Mucosa of stomach (tissue), 1 donor: ENCODE measurements around the gene OR1L8.
"Not testable (repeated sequence)": the region's sequence is repeated elsewhere in the genome, so short reads cannot be mapped to it uniquely, and the experiment has no call there.

Source experiments
- H3K27me3 ChIP-seq: one replicate; pipeline ENCODE4 v1.7.0; 2013; ENCODE audit warnings: mild to moderate bottlenecking, low read length; ENCODE audit not compliant: control insufficient read depth, insufficient read depth
- H3K36me3 ChIP-seq: one replicate; pipeline ENCODE4 v1.7.0; 2013; ENCODE audit warnings: low read length; ENCODE audit not compliant: control insufficient read depth, insufficient read depth
- H3K4me1 ChIP-seq: one replicate; pipeline ENCODE4 v1.7.0; 2013; ENCODE audit warnings: mild to moderate bottlenecking, low read length; ENCODE audit not compliant: control insufficient read depth, insufficient read depth
- H3K4me3 ChIP-seq: one replicate; pipeline ENCODE4 v1.7.0; 2013; ENCODE audit warnings: low read length
- H3K9ac ChIP-seq: one replicate; pipeline ENCODE4 v1.7.0; 2013; ENCODE audit warnings: mild to moderate bottlenecking, low read length, moderate library complexity
- H3K9me3 ChIP-seq: one replicate; pipeline ENCODE4 v1.7.0; 2013; ENCODE audit warnings: mild to moderate bottlenecking, low read length, moderate library complexity; ENCODE audit not compliant: control insufficient read depth
- donor health status: Pancreatic carcinoma.

OR1L8 gene, protein sequence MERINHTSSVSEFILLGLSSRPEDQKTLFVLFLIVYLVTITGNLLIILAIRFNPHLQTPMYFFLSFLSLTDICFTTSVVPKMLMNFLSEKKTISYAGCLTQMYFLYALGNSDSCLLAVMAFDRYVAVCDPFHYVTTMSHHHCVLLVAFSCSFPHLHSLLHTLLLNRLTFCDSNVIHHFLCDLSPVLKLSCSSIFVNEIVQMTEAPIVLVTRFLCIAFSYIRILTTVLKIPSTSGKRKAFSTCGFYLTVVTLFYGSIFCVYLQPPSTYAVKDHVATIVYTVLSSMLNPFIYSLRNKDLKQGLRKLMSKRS

GRCh38 chr9:122583284-122583683, at the start of gene OR1L8:
TSS of gene OR1L8 (minus strand) at chr9:122583384. CDS start at chr9:122568477, 14,907 bp downstream.
- H3K36me3 ChIP-seq, H3K4me3 ChIP-seq, H3K9me3 ChIP-seq, H3K4me1 ChIP-seq, H3K27me3 ChIP-seq, H3K9ac ChIP-seq: not testable (repeated sequence)

DNA sequence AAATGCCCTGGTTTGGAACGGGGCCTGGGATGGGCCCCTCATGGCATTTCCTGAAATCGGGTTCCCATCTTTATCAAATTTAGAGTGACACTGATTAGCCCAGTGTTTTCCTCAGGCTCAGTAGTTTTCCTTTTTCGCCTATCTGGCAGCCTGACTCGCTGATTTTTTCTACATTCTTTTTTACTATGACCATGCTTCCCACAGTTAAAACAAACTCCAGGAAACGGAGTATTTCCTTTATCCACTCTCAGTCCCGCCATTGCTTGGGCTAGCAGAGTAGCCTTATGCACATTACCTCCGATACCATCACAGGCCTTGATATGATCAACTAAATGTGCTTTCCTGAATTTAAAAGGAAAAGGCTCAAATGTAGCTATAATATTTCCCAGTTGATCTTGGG, 36.8 kb upstream of the OR1L8 start:
- no peaks in the 10 kb centered on the region for H3K36me3 ChIP-seq
- no peak overlapping the region for H3K9ac ChIP-seq
- no peaks in the 10 kb centered on the region for H3K9me3 ChIP-seq
- H3K27me3 ChIP-seq = no peaks in the 10 kb centered on the region
- H3K4me1 ChIP-seq = no peaks in the 10 kb centered on the region
- H3K4me3 ChIP-seq = no peak overlapping the region

GRCh38 chr9:122614362-122614761, 31.2 kb upstream of the OR1L8 start, which contains the start of gene OR1Q1:
TSS of gene OR1Q1 (plus strand) at chr9:122614738. CDS start at chr9:122614738, 0 bp downstream.
- no peaks in the 10 kb centered on the region for H3K4me1 ChIP-seq
- H3K36me3 ChIP-seq = no peaks in the 10 kb centered on the region
- H3K4me3 ChIP-seq = no peak within 1 kb of the TSS
- H3K27me3 ChIP-seq = no peaks in the 10 kb centered on the region
- no peaks in the 10 kb centered on the region for H3K9me3 ChIP-seq
- H3K9ac ChIP-seq = no peak within 1 kb of the TSS

GRCh38 chr9:122609804-122610203, 26.6 kb upstream of the OR1L8 start:
- no peaks in the 10 kb centered on the region for H3K4me1 ChIP-seq
- no peaks in the 10 kb centered on the region for H3K36me3 ChIP-seq
- no peaks in the 10 kb centered on the region for H3K27me3 ChIP-seq

GRCh38 chr9:122606587-122606986, 23.4 kb upstream of the OR1L8 start:
- Histone ChIP-seq H3K27me3 (no peaks in the 10 kb centered on the region), H3K4me1 (no peaks in the 10 kb centered on the region), H3K9ac (no peak overlapping the region), H3K4me3 (no peak overlapping the region), H3K36me3 (no peaks in the 10 kb centered on the region), H3K9me3 (no peaks in the 10 kb centered on the region)

More at GRCh38 chr9:122609804-122610203, 26.6 kb upstream of the OR1L8 start:
- H3K9ac ChIP-seq = no peak overlapping the region
- no peak overlapping the region for H3K4me3 ChIP-seq
- H3K9me3 ChIP-seq = no peaks in the 10 kb centered on the region

GRCh38 chr9:122605691-122606090, 22.5 kb upstream of the OR1L8 start:
- no peaks in the 10 kb centered on the region for H3K36me3 ChIP-seq

GRCh38 chr9:122580360-122580759, 2.8 kb downstream of the OR1L8 start:
- no peak overlapping the region for H3K4me3 ChIP-seq
- no peaks in the 10 kb centered on the region for H3K4me1 ChIP-seq
- H3K36me3 ChIP-seq = no peaks in the 10 kb centered on the region
- H3K9me3 ChIP-seq = no peaks in the 10 kb centered on the region
- H3K9ac ChIP-seq = no peak overlapping the region
- H3K27me3 ChIP-seq = no peaks in the 10 kb centered on the region

More at GRCh38 chr9:122605691-122606090, 22.5 kb upstream of the OR1L8 start:
- Histone ChIP-seq H3K4me1 (no peaks in the 10 kb centered on the region), H3K9ac (no peak overlapping the region), H3K4me3 (no peak overlapping the region), H3K9me3 (no peaks in the 10 kb centered on the region), H3K27me3 (no peaks in the 10 kb centered on the region)

DNA sequence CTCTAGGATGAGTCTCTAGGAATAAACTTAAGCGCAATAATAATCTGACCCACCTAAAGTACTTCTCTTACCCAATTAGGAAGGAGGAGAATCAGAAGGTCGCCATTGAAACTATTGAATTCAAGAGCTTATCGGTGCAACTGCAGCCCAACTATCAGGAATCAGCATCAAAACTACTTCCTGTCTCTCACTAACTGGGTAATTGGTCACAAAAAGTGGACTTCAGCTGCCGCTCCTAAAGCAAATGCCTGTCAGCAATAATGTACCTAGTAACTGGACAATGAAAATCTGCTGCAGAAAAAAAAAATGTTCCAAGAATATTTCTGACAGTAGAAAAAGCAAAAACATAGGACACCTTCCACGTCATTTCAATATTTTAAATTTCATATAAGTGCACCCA, 3.3 kb downstream of the OR1L8 start:
- Histone ChIP-seq H3K9me3 (no peaks in the 10 kb centered on the region), H3K36me3 (no peaks in the 10 kb centered on the region), H3K4me3 (no peak overlapping the region), H3K27me3 (no peaks in the 10 kb centered on the region), H3K4me1 (no peaks in the 10 kb centered on the region), H3K9ac (no peak overlapping the region)

DNA sequence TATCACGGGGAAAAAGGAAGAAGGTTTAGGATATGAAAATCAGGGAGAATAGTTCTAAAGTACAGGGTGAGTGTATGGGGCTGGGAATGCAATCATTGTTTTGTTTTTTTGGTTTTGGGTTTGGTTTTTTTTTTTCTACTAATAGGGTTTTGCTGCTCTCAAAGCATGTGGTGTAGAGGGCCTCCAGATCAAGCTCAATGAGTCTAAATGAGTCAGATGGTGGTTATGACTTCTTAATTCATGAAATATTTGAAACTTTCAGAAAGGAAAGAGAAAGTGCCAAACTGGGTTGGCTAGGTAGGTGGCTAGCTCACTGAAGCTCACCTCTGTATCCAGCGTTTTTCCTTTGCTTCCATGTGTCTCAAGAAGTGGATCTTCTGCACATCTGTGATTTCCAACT, 10.7 kb downstream of the OR1L8 start:
- no peaks in the 10 kb centered on the region for H3K36me3 ChIP-seq
- H3K4me1 ChIP-seq = no peaks in the 10 kb centered on the region
- no peak overlapping the region for H3K9ac ChIP-seq
- H3K27me3 ChIP-seq = no peaks in the 10 kb centered on the region
- no peaks in the 10 kb centered on the region for H3K9me3 ChIP-seq
- H3K4me3 ChIP-seq = no peak overlapping the region

DNA sequence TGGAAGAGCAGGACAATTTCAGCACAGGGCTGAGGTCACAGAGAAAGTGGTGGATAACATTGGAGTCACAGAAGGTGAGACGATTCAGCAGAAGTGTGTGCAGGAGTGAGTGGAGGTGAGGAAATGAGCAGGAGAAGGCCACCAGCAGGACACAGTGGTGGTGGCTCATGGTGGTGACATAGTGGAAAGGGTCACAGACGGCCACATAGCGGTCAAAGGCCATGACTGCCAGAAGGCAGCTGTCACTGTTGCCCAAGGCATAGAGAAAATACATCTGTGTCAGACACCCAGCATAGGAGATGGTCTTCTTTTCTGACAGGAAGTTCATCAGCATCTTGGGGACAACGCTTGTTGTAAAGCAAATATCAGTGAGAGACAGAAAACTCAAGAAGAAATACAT, 15.3 kb downstream of the OR1L8 start:
- no peak overlapping the region for H3K9ac ChIP-seq
- H3K9me3 ChIP-seq = no peaks in the 10 kb centered on the region
- H3K27me3 ChIP-seq = no peaks in the 10 kb centered on the region
- H3K4me3 ChIP-seq = no peak overlapping the region
- H3K4me1 ChIP-seq = no peaks in the 10 kb centered on the region
- H3K36me3 ChIP-seq = no peaks in the 10 kb centered on the region

- H3K4me3 ChIP-seq = no peak overlapping the region
Observed at GRCh38 chr9:122562134-122562760, 20.9 kb downstream of the OR1L8 start.

DNA sequence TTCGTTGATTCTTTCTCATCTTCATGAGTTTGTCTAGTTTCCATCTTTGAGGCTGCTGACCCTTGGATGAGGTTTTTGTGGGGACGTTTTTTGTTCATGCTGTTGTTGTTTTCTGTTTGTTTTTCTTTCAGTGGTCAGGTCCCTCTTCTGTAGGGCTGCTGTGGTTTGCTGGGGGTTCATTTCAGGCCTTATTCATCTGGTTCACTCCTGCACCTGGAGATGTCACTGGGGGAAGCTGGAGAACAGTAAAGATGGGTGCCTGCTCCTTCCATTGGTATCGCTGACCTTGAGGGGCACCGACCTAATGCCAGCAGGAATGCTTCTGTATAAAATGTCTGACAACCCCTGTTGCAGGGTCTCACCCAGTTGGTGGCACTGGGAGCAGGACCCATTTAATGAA, 21.7 kb downstream of the OR1L8 start:
- Histone ChIP-seq H3K4me3 (no peak overlapping the region), H3K36me3 (no peaks in the 10 kb centered on the region), H3K27me3 (no peaks in the 10 kb centered on the region), H3K9ac (no peak overlapping the region), H3K9me3 (no peaks in the 10 kb centered on the region), H3K4me1 (no peaks in the 10 kb centered on the region)

More at GRCh38 chr9:122562134-122562760, 20.9 kb downstream of the OR1L8 start:
- no peak overlapping the region for H3K9ac ChIP-seq
- H3K9me3 ChIP-seq = no peaks in the 10 kb centered on the region
- no peaks in the 10 kb centered on the region for H3K4me1 ChIP-seq
- H3K36me3 ChIP-seq = no peaks in the 10 kb centered on the region
- no peaks in the 10 kb centered on the region for H3K27me3 ChIP-seq
